SK-N-SH (cell line): ENCODE data around the gene TPSG1.

Source experiments
- NFIC ChIP-seq: IDR thresholded peaks from 2 replicates; pipeline ENCODE4 v1.4.0; 2012; ENCODE audit warnings: borderline replicate concordance
- POLR2AphosphoS5 ChIP-seq: IDR thresholded peaks from 2 replicates; pipeline ENCODE4 v1.6.1; 2012; ENCODE audit warnings: low read depth, low read length
- SMC3 ChIP-seq: IDR thresholded peaks from 2 replicates; pipeline ENCODE4 v1.6.1; 2012; ENCODE audit warnings: low read depth, low read length, improper control_type of control experiment
- TAF1 ChIP-seq: IDR thresholded peaks from 2 replicates; pipeline ENCODE4 v1.6.1; 2012; ENCODE audit warnings: low read depth, mild to moderate bottlenecking, low read length, moderate library complexity, borderline replicate concordance
- TF ChIP-seq, protein P1 (sequence below): fragments of 200-600 bp; sonication (generic); IDR thresholded peaks from 2 replicates; pipeline ENCODE4 v1.6.1; 2017; ENCODE audit warnings: antibody characterized with exemption, mild to moderate bottlenecking, moderate library complexity

DNA sequence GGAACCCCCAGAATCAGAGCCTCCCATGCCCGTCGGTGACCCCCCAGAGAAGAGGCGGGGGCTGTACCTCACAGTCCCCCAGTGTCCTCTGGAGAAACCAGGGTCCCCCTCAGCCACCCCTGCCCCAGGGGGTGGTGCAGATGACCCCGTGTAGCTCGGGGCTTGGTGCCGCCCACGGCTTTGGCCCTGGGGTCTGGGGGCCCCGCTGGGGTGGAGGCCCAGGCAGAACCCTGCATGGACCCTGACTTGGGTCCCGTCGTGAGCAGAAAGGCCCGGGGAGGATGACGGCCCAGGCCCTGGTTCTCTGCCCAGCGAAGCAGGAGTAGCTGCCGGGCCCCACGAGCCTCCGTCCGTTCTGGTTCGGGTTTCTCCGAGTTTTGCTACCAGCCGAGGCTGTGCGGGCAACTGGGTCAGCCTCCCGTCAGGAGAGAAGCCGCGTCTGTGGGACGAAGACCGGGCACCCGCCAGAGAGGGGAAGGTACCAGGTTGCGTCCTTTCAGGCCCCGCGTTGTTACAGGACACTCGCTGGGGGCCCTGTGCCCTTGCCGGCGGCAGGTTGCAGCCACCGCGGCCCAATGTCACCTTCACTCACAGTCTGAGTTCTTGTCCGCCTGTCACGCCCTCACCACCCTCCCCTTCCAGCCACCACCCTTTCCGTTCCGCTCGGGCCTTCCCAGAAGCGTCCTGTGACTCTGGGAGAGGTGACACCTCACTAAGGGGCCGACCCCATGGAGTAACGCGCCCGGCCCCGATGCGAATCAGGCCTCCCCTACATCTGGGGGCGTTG is 4.0 kb downstream of the TPSG1 start:
- TF ChIP-seq, protein P1, sequence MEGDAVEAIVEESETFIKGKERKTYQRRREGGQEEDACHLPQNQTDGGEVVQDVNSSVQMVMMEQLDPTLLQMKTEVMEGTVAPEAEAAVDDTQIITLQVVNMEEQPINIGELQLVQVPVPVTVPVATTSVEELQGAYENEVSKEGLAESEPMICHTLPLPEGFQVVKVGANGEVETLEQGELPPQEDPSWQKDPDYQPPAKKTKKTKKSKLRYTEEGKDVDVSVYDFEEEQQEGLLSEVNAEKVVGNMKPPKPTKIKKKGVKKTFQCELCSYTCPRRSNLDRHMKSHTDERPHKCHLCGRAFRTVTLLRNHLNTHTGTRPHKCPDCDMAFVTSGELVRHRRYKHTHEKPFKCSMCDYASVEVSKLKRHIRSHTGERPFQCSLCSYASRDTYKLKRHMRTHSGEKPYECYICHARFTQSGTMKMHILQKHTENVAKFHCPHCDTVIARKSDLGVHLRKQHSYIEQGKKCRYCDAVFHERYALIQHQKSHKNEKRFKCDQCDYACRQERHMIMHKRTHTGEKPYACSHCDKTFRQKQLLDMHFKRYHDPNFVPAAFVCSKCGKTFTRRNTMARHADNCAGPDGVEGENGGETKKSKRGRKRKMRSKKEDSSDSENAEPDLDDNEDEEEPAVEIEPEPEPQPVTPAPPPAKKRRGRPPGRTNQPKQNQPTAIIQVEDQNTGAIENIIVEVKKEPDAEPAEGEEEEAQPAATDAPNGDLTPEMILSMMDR: no peak
- no peak for TF ChIP-seq SMC3
- TF ChIP-seq TAF1: no peak
- TF ChIP-seq NFIC: no peak
- no peak for TF ChIP-seq POLR2AphosphoS5
